WI38 (cell line): Measurements from ENCODE around the gene MC4R.

ENCODE experiments used
- H3K4me3 ChIP-seq: 2 replicates; pipeline ENCODE4 v1.5.1; 2011; ENCODE audit warnings: low read depth, mild to moderate bottlenecking, control low read depth, low read length
- TF ChIP-seq, protein P1 (sequence below): IDR thresholded peaks from 2 replicates; pipeline ENCODE4 v1.5.1; 2012; ENCODE audit warnings: low read depth, mild to moderate bottlenecking, control low read depth, low read length

Gene MC4R

GRCh38 chr18:60404486-60405085 lies 32.0 kb upstream of the MC4R start:
- no peak overlapping the region for H3K4me3 ChIP-seq
- TF ChIP-seq, protein P1, sequence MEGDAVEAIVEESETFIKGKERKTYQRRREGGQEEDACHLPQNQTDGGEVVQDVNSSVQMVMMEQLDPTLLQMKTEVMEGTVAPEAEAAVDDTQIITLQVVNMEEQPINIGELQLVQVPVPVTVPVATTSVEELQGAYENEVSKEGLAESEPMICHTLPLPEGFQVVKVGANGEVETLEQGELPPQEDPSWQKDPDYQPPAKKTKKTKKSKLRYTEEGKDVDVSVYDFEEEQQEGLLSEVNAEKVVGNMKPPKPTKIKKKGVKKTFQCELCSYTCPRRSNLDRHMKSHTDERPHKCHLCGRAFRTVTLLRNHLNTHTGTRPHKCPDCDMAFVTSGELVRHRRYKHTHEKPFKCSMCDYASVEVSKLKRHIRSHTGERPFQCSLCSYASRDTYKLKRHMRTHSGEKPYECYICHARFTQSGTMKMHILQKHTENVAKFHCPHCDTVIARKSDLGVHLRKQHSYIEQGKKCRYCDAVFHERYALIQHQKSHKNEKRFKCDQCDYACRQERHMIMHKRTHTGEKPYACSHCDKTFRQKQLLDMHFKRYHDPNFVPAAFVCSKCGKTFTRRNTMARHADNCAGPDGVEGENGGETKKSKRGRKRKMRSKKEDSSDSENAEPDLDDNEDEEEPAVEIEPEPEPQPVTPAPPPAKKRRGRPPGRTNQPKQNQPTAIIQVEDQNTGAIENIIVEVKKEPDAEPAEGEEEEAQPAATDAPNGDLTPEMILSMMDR: no peak

DNA sequence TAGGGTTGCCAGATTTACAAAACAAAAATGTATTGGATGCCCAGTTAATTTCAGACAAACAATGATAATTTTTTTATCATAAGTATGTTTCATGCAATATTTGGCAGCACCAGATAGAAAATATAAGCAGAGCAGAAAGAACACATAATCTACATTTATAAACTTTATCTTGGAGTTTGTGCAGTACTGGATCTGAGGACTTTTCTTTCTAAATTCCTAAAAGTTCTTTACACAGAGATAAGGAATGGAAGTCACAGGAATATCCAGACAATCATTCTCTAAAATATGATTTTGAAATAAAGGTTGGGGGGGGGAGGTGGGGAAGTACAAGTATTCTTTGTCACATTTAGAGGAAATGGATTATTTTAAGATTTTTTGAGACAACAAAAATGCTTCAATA lies 28.8 kb upstream of the MC4R start:
- TF ChIP-seq, protein P1: no peak
- H3K4me3 ChIP-seq: no peak overlapping the region

GRCh38 chr18:60391571-60392226 lies 19.1 kb upstream of the MC4R start:
- H3K4me3 ChIP-seq: no peak overlapping the region
- TF ChIP-seq, protein P1: no peak

GRCh38 chr18:60389314-60389713 lies 16.7 kb upstream of the MC4R start:
- H3K4me3 ChIP-seq: no peak overlapping the region
- TF ChIP-seq, protein P1: no peak

DNA sequence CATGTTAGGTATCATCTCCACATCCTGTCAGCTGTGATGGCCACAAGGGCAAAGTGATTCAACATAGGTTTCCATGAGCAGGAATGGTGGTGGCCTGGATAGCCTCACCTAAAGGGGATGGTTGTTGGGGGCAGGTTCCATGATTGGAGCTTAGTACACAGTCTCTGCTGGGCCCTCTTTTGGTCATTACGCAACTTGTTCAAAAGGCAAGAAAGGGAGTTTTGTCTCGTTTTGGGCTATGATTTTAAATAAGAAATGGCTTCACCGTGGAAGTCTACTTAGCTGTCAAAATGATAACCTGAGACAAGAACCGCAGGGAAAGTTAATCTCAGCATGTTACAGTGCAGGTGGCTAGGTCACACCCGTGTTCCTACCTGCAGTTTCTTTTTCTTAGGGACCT lies 13.1 kb upstream of the MC4R start:
- TF ChIP-seq, protein P1: no peak
- no peak overlapping the region for H3K4me3 ChIP-seq

DNA sequence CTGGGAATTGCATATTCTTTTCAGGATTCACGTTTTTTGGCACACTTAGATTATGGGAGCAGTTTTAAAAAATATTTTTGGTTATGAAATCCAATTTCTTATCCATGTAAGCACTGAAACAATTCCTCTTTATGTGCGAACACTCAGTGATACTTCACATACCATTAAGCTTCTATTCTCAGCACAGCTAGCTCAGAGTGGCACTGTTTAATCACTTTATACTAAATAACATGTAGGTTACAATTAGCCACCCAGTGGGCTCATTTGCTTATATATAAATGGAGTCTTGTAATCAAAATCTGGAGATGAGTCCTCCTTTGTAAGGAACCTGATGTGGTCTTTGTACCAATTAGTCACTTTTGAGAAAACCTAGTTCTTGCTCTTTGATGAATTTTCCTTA lies 11.3 kb upstream of the MC4R start:
- TF ChIP-seq, protein P1: no peak
- H3K4me3 ChIP-seq: no peak overlapping the region

GRCh38 chr18:60377778-60378469 lies 5.3 kb upstream of the MC4R start:
- no peak overlapping the region for H3K4me3 ChIP-seq
- TF ChIP-seq, protein P1: no peak
